B cell (primary cell): ENCODE results near the gene HGFAC.

Experiments
- EZH2 ChIP-seq: IDR thresholded peaks from 2 replicates; pipeline ENCODE4 v1.6.1; 2012; ENCODE audit warnings: borderline replicate concordance, low read depth, mild to moderate bottlenecking, moderate library complexity, low read length; ENCODE audit not compliant: insufficient read depth, poor library complexity, severe bottlenecking
- TF ChIP-seq, protein P1 (sequence below): fragments of 200-600 bp; IDR thresholded peaks from one replicate; pipeline ENCODE4 v1.8.0; 2022; ENCODE audit warnings: antibody characterized with exemption, mild to moderate bottlenecking

DNA sequence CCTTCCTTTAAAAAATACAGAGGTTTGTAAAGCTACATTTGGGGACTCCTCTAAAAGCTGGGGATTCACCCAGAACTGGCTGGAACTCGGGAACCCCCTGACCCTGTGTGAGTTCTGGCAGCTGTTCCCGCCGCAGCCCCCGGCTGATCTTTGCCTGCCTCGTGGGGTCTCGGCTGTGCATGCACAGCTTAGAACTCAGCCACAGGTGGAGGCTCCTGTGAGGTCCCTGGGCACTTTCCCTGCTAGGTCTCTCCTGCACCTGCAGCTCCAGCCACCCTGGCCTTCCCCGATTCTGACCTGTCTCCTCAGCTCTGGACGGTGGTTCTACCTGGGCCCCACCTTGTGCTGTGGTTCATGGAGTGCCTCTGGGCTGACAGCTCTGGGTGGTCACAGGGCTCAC, 48.6 kb upstream of the HGFAC start:
- TF ChIP-seq, protein P1, sequence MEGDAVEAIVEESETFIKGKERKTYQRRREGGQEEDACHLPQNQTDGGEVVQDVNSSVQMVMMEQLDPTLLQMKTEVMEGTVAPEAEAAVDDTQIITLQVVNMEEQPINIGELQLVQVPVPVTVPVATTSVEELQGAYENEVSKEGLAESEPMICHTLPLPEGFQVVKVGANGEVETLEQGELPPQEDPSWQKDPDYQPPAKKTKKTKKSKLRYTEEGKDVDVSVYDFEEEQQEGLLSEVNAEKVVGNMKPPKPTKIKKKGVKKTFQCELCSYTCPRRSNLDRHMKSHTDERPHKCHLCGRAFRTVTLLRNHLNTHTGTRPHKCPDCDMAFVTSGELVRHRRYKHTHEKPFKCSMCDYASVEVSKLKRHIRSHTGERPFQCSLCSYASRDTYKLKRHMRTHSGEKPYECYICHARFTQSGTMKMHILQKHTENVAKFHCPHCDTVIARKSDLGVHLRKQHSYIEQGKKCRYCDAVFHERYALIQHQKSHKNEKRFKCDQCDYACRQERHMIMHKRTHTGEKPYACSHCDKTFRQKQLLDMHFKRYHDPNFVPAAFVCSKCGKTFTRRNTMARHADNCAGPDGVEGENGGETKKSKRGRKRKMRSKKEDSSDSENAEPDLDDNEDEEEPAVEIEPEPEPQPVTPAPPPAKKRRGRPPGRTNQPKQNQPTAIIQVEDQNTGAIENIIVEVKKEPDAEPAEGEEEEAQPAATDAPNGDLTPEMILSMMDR, result no peak
- TF ChIP-seq EZH2, result no peak
